HT1080 (cell line): ENCODE measurements around the gene TFCP2L1. TPM values are rescaled to one million over a fixed set of nuclear protein-coding genes. Genes with fewer than 3 reads are reported as not detected.
A peak's percentile ranks its signal among the peaks of the same experiment; 100 is the strongest.

Experiments used
- DNase-seq: peaks from one replicate; pipeline ENCODE4 v3.0.0-alpha.2; 2015; ENCODE audit warnings: low read depth
- total RNA-seq: library from RNA; depleted of rRNA; stranded (reverse); fragments of >200 nt; shearing (Covaris generic); gene quantifications from 2 replicates; pipeline ENCODE4 v1.2.3, GENCODE V29; 2014

Gene TFCP2L1
- total RNA-seq, 1 experiment from 2014 or later: 0.10 TPM

DNA sequence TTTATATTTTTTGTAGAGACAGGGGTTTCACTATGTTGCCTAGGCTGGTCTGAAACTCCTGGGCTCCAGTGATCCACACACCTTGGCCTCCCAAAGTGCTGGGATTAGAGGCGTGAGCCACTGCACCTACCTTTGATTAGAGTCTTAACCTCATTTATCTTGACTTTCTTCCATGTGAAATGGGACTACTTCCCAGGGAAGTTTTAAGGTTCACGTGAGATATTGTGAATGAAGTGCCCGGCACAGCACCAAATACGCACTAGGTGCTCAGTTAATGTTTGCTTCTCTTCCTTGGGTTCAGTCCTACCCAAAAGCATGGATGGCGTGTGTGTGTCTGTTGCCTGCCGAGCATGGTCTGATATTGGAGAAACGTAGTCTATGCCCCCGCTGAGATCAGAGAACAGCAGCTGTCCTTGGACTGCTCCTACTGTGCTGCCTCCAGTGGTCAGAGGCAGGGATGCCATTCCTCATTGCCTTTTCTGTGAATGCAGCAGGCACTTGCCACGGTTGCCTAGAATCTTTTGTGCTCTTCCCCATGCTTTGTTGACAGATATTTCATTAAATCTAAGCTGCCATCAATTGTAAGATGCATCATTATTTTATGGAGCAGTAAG, 12.3 kb upstream of the TFCP2L1 start:
- peak; percentile 15 for DNase-seq

GRCh38 chr2:121295911-121296650, 11.1 kb upstream of the TFCP2L1 start:
- no peak for DNase-seq

GRCh38 chr2:121294881-121295840, 10.2 kb upstream of the TFCP2L1 start:
- no peak for DNase-seq

GRCh38 chr2:121293450-121294325, 8.7 kb upstream of the TFCP2L1 start:
- DNase-seq: no peak

GRCh38 chr2:121291251-121291580, 6.2 kb upstream of the TFCP2L1 start:
- DNase-seq: no peak

- no peak for DNase-seq
These were observed 4.3 kb upstream of the TFCP2L1 start for GRCh38 chr2:121289271-121289670.

GRCh38 chr2:121288454-121289231, 3.6 kb upstream of the TFCP2L1 start:
- DNase-seq: no peak

- no peak for DNase-seq
These were observed 3.0 kb upstream of the TFCP2L1 start for GRCh38 chr2:121287956-121288355.

DNA sequence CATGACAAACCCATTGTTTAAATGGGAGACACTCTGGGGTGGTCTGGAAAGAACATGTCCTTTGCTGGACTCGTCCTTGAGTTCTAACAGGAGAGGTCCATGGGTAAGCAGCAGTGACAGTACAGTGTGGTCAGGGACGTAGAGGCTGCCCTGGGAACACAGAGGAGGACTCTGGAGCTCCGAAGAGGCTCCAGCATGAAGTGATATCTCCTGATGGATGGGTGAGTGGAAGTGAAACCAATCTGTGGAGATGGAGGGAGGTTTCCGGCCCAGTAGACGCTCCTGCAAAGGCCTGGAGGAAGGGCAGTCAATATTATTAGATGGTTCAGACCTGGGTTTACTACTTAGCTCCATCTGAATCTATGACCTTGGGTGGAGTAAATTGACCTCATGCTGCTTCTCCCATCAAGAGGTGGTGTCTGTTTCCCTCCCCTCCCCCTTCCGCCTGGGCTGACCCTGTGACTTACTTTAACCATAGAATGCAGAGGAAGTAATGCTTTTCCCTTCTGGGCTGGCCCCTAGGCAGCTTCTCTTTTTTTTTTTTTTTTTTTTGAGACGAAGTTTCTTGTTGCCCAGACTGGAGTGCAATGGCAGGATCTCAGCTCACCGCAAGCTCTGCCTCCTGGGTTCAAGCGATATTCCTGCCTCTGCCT, 2.3 kb upstream of the TFCP2L1 start:
- no peak for DNase-seq

DNA sequence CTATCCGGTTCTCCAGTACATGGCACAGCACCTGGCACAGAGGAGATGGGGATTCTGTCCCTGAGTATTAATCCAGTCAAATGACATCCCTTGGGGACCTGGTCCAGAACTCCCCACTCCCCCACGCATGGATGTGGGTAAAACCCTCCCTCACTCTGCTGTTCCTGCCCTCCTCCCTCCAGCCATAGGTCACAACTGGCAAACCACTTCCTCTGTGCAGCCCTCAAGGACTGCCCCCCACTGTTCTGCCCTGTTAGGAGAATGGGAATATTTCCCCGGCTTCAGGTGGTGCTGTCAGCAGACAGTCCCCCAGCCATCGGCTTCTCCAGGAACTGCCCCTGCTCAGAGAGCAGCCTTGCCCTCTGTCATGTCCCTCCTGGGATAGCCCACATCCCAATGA, 1.5 kb upstream of the TFCP2L1 start:
- no peak for DNase-seq

- DNase-seq: no peak
These were observed 924 bp upstream of the TFCP2L1 start for GRCh38 chr2:121285926-121286325.

DNA sequence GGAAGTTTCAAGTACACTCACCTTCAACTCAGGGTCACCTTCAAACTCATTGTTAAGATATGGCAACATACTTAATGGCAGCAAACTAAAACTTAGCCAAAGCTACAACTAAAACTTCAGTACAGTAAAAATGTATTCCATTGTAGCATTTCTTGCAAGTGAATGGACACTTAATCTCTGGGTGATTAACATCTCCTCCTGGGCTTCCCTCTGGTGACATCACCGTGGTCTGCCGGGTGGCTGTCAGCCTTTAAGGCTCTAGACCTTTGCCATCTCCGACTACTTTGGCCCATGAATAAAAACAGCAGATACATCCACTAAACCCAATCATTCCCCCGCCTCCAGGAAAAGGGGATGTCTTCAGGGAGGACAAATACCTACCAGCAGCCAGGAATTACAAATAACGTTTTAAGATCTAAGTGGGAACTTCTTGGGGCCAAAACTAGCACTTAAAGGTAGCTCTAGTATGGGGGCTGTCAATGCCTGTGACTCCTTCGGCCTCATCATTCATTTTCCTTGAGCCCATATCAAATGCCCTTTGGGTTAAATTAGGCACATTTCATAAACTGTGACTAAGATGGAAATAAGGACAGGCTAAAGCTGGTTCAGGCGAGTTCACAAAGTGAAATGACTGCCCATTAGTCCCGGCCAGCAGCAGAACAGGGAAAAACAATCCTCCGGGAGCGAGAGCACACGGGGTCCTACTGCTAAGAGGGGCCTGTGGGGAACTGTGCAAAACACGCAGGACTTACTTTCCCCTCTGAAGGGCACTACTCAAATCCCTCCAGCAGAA, 1.1 kb downstream of the TFCP2L1 start:
- DNase-seq: no peak

DNA sequence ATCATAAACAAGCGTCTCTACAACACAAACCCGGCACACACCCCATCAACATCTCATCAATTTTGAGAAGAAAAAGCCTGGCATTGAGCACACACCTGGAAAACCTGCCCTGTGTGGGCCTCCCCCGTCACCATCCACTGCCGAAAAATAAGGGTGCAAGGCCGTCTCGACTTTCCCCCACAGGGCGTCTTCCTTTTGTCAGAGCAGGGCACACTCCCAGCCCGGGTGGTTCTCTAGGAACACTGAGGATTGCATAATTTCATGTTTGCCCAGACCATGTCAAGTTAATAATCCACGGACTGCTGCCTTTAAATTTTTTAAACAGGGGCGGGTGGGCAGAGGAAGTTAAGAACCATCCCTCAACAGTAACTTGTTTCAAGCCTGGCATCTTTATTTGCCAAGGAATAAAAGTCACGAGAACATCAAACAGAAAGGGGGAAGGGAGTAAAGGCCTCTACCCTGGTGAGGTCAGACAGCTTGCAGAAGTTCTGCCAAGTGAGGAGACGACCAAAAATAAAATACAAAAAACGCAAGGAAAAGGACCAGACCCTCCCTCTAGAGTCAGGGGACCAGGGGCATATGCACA, 2.1 kb downstream of the TFCP2L1 start:
- no peak for DNase-seq

DNA sequence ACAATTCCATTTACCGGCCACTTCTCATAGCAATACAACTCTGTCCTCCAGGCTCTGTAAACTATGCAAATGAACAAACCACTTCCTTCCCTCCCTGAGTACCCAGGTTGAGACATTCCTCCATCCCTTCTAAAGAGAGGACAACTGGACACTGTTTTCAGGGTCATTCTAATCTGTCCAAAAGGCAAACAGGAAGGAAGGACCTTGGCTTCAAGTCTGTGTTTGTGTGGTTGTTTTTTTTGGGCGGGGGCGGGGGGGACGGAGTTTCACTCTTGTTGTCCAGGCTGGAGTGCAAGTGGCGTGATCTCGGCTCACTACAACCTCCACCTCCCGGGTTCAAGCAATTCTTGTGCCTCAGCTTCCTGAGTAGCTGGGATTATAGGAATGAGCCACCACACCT, 3.3 kb downstream of the TFCP2L1 start:
- DNase-seq: no peak

GRCh38 chr2:121281107-121281506, 3.9 kb downstream of the TFCP2L1 start:
- DNase-seq: no peak

DNA sequence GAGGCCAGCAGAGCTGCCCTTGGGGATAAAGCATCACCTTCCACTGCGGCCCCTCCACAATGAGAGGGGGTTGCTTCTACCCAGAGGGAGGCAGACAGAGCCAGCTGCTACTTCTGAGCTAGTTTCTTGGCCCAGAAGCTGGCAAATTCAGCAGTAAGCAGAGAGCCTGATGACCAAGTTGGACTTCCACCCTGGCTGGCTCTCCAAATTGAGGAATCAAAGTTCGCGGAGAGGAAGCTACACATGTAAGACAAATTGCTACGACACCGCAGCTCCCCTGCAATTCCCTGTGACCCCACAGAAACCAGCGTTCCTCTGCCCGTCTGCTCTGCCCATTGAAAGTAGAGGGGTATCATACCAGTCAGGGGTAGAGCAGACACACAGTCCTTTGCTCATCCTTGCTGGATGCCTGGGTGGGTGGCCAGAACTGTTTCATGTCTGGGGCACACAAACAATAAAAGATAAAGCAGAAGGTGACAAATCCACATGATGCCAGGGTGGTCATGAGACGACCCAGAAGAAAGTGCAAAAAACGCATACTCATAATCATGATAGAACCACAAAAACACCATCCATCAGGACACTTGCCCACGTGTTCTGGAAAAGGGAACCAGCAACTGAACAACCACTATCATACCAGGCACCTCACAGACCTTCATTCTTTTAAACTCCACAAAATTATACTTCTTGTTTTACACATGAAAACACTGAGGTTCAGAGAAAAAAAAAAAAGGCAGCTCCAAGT, 5.4 kb downstream of the TFCP2L1 start:
- DNase-seq: no peak

DNA sequence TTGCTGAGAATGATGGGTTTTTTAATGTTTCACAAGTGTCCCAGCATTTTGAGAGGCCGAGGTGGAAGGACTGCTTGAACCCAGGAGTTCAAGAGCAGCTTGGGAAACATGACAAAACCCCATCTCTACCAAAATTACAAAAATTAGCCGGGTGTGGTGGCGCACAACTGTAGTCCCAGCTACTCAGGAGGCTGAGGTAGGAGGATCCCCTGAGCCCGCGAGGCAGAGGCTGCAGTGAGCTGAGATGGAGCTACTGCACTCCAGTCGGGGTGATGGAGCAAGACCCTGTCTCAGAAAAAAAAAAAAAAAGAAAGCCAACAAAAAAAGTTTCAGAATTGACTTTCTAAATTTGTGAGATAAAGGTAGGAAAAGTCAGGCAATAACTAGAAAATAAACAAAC, 8.7 kb downstream of the TFCP2L1 start:
- no peak for DNase-seq

DNA sequence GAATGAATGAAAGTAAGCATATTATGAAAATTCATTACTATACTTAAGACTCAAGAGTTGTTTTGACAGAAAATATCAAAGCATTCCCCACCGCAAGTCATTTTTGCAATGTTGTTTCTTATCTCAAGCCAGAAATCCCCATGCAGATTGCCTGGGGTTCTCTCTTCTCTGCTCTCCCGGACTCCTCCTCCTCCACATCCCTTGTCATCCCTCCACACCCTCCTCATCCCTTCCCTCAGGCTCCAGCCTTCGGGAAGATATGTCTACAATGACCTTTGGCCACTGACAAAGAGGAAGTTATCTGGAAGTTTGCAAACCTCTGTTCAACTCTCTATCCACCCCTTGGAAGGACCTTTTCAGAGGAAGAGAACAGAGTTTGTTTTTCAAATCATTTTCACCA, 11.9 kb downstream of the TFCP2L1 start:
- no peak for DNase-seq
